ENCODE data around the gene FBXL17. TPM values are rescaled to one million over a fixed set of nuclear protein-coding genes. Genes with fewer than 3 reads are reported as not detected.

Gene FBXL17
- total RNA-seq, 1 donor from 2014 or later: 17.5 TPM

GRCh38 chr5:108193021-108193795, 188.7 kb downstream of the FBXL17 start:
- H3K36me3 ChIP-seq: no peaks in the 10 kb centered on the region
- no peak overlapping the region for H3K4me3 ChIP-seq
- DNase-seq (no peak), ATAC-seq (no peak)
- intact Hi-C loops (cut with DNase I): no loop called here
- no peaks in the 10 kb centered on the region for H3K9me3 ChIP-seq
- H3K4me1 ChIP-seq: no peaks in the 10 kb centered on the region
- TF ChIP-seq CTCF (IDR thresholded peaks at IDR 0.05): no peak
- H3K27ac ChIP-seq: no peak overlapping the region
- H3K27me3 ChIP-seq: no peaks in the 10 kb centered on the region

GRCh38 chr5:108184940-108185339, 197.0 kb downstream of the FBXL17 start:
- Histone ChIP-seq H3K27ac (no peak overlapping the region), H3K36me3 (no peaks in the 10 kb centered on the region), H3K4me1 (no peaks in the 10 kb centered on the region), H3K4me3 (no peak overlapping the region), H3K9me3 (no peaks in the 10 kb centered on the region), H3K27me3 (no peaks in the 10 kb centered on the region)
- no peak for DNase-seq
- ATAC-seq: no peak
- intact Hi-C loops (cut with DNase I): no loop called here
- no peak for TF ChIP-seq CTCF (IDR thresholded peaks at IDR 0.05)

GRCh38 chr5:108181975-108182374, 199.9 kb downstream of the FBXL17 start:
- ATAC-seq: no peak
- Histone ChIP-seq H3K27me3 (no peaks in the 10 kb centered on the region), H3K27ac (no peak overlapping the region), H3K9me3 (no peaks in the 10 kb centered on the region), H3K36me3 (no peaks in the 10 kb centered on the region), H3K4me1 (no peaks in the 10 kb centered on the region), H3K4me3 (no peak overlapping the region)
- intact Hi-C loops (cut with DNase I): no loop called here
- no peak for DNase-seq
- TF ChIP-seq CTCF (IDR thresholded peaks at IDR 0.05): no peak

GRCh38 chr5:108174286-108174685, 207.6 kb downstream of the FBXL17 start:
- no peak for TF ChIP-seq CTCF (IDR thresholded peaks at IDR 0.05)
- Histone ChIP-seq H3K4me3 (no peak overlapping the region), H3K9me3 (no peaks in the 10 kb centered on the region), H3K36me3 (no peaks in the 10 kb centered on the region), H3K27me3 (no peaks in the 10 kb centered on the region), H3K27ac (no peak overlapping the region), H3K4me1 (no peaks in the 10 kb centered on the region)
- DNase-seq: no peak
- intact Hi-C loops (cut with DNase I): no loop called here
- no peak for ATAC-seq

- TF ChIP-seq CTCF (IDR thresholded peaks at IDR 0.05): no peak
- ATAC-seq: no peak
- H3K36me3 ChIP-seq: no peaks in the 10 kb centered on the region
- no peaks in the 10 kb centered on the region for H3K4me1 ChIP-seq
- H3K4me3 ChIP-seq: no peak overlapping the region
- DNase-seq: no peak
- no peaks in the 10 kb centered on the region for H3K27me3 ChIP-seq
- H3K27ac ChIP-seq: no peak overlapping the region
- H3K9me3 ChIP-seq: no peaks in the 10 kb centered on the region
- intact Hi-C loops (cut with DNase I): no loop called here
Measured at GRCh38 chr5:108171759-108172158, 210.1 kb downstream of the FBXL17 start.

Measured in upper lobe of right lung (tissue), 1 donor.